Measurements from ENCODE around the gene ZMYM5.

The ZMYM5 gene

GRCh38 chr13:19882231-19882630, 18.8 kb upstream of the ZMYM5 start:
- no peak for DNase-seq (ENCODE audit: low read depth)
- no peak for TF ChIP-seq CTCF (conservative IDR thresholded peaks at IDR 0.05; ENCODE audit: control insufficient read depth, insufficient read depth, low read depth, low read length)
- no peak overlapping the region for H3K4me3 ChIP-seq (ENCODE audit: control insufficient read depth, low read depth, low read length)

DNA sequence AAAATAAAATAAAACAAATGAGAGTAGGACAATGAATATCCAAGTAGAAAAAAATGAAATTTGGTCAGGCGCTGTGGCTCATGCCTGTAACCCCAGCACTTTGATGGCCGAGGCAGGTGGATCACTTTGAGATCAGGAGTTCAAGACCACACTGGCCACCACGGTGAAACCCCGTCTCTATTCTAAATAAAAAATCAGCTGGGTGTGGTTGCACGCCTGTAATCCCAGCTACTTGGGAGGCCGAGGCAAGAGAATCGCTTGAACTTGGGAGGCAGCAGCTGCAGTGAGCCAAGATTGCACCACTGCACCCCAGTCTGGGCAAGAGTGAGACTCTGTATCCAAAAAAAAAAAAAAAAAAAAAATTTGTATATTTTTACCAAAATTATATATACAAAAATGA, 18.2 kb upstream of the ZMYM5 start:
- no peak overlapping the region for H3K4me3 ChIP-seq (ENCODE audit: control insufficient read depth, low read depth, low read length)
- TF ChIP-seq CTCF (conservative IDR thresholded peaks at IDR 0.05; ENCODE audit: control insufficient read depth, insufficient read depth, low read depth, low read length) = no peak
- no peak for DNase-seq (ENCODE audit: low read depth)

DNA sequence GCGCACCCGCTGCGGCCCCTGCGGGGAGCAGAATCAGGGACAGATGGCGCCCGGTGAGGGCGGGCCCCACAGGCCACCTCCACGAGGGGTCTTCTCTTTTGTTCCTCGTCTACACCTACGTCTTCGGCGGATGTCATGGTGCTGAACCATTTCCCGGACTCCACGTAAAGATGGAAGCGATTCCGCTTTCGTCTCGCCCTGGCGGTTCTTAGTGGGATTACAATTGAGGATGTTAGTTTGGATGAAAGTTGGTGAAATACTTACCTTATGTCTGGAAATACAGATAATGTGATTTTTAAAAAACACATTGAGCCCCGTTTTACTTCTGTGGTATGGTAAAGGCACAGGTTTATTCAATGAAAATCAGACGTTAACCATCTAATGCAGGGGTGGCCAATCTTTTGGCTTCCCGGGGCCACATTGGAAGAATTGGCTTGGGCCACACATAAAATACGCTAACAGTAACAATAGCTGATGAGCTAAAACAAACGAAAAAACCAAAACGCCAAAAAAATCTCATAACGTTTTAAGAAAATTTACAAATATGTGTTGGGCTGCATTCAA, 1.4 kb upstream of the ZMYM5 start:
- TF ChIP-seq CTCF (conservative IDR thresholded peaks at IDR 0.05; ENCODE audit: control insufficient read depth, insufficient read depth, low read depth, low read length) = peak; percentile 62
- peak overlapping the region; percentile 51 for H3K4me3 ChIP-seq (ENCODE audit: control insufficient read depth, low read depth, low read length)
- peak; percentile 78 for DNase-seq (ENCODE audit: low read depth)

GRCh38 chr13:19864024-19864745, 736 bp upstream of the ZMYM5 start:
- TF ChIP-seq CTCF (conservative IDR thresholded peaks at IDR 0.05; ENCODE audit: control insufficient read depth, insufficient read depth, low read depth, low read length) = no peak
- DNase-seq (ENCODE audit: low read depth) = peak; percentile 77
- H3K4me3 ChIP-seq (ENCODE audit: control insufficient read depth, low read depth, low read length) = peak overlapping the region; percentile 51

GRCh38 chr13:19862481-19863313, 752 bp downstream of the ZMYM5 start:
- peak; percentile 31 for DNase-seq (ENCODE audit: low read depth)
- peak overlapping the region; percentile 77 for H3K4me3 ChIP-seq (ENCODE audit: control insufficient read depth, low read depth, low read length)
- TF ChIP-seq CTCF (conservative IDR thresholded peaks at IDR 0.05; ENCODE audit: control insufficient read depth, insufficient read depth, low read depth, low read length) = no peak

GRCh38 chr13:19861762-19862161, 1.7 kb downstream of the ZMYM5 start:
- TF ChIP-seq CTCF (conservative IDR thresholded peaks at IDR 0.05; ENCODE audit: control insufficient read depth, insufficient read depth, low read depth, low read length) = no peak
- DNase-seq (ENCODE audit: low read depth) = no peak
- H3K4me3 ChIP-seq (ENCODE audit: control insufficient read depth, low read depth, low read length) = peak overlapping the region; percentile 77
